Urinary bladder (tissue), 4 donors: ENCODE data around the gene GPD1L. TPM values are rescaled to one million over a fixed set of nuclear protein-coding genes. Genes with fewer than 3 reads are reported as not detected.
"Not testable (repeated sequence)": the region's sequence is repeated elsewhere in the genome, so short reads cannot be mapped to it uniquely, and the experiment has no call there.

Experiments
- DNase-seq: peaks from one replicate; pipeline ENCODE4 v3.0.0-alpha.2; 2015; ENCODE audit errors: extremely low spot score
- H3K27ac ChIP-seq: one replicate; pipeline ENCODE4 v1.5.1; 2013; ENCODE audit warnings: low read depth, mild to moderate bottlenecking, moderate library complexity
- H3K36me3 ChIP-seq: one replicate; pipeline ENCODE4 v1.6.1; 2013; ENCODE audit warnings: mild to moderate bottlenecking, moderate library complexity; ENCODE audit not compliant: insufficient read depth
- H3K4me1 ChIP-seq: one replicate; pipeline ENCODE4 v1.6.1; 2013; ENCODE audit warnings: mild to moderate bottlenecking, moderate library complexity; ENCODE audit not compliant: insufficient read depth
- H3K4me3 ChIP-seq: one replicate; pipeline ENCODE4 v1.5.1; 2013; ENCODE audit warnings: low read depth, low read length
- WGBS: extraction: QIAGEN DNeasy Blood & Tissue Kit; methylation state at CpG from one replicate; pipeline ENCODE4 v1.1.7; 2013; 5-methylcytosine and 5-hydroxymethylcytosine counted together
- polyA plus RNA-seq: library from polyadenylated mRNA; stranded (reverse); fragments of 200-250 nt; gene quantifications from one replicate; pipeline ENCODE4 v1.2.3, GENCODE V29; 2013
- total RNA-seq: library from RNA; depleted of rRNA; stranded (reverse); fragments of >200 nt; gene quantifications from one replicate; pipeline ENCODE4 v1.2.3, GENCODE V29; 2014
- donor health status: healthy with polysubstance abuse.
- donor health status: healthy.

GPD1L gene
- total and polyA plus RNA-seq, 2 donors, result 61.0 to 63.3 TPM

GRCh38 chr3:32089476-32089875, 16.9 kb upstream of the GPD1L start:
- H3K4me3 ChIP-seq, result no peak overlapping the region
- no peak for DNase-seq
- WGBS, result 92% methylated on average over 6 of the region's 6 CpGs

GRCh38 chr3:32093204-32093603, 13.2 kb upstream of the GPD1L start:
- Histone ChIP-seq H3K4me3 (no peak overlapping the region), H3K36me3 (no peaks in the 10 kb centered on the region), H3K4me1 (no peaks in the 10 kb centered on the region), H3K27ac (no peak overlapping the region)
- no peak for DNase-seq
- WGBS, result 94% methylated on average over 5 of the region's 5 CpGs

More at GRCh38 chr3:32089476-32089875, 16.9 kb upstream of the GPD1L start:
- Histone ChIP-seq H3K4me1 (no peaks in the 10 kb centered on the region), H3K36me3 (no peaks in the 10 kb centered on the region), H3K27ac (no peak overlapping the region)

GRCh38 chr3:32095431-32095830, 11.0 kb upstream of the GPD1L start:
- H3K27ac ChIP-seq, result no peak overlapping the region
- no peak for DNase-seq
- H3K4me1 ChIP-seq, result no peaks in the 10 kb centered on the region
- H3K4me3 ChIP-seq, result no peak overlapping the region
- H3K36me3 ChIP-seq, result no peaks in the 10 kb centered on the region
- 56% methylated on average over 3 of the region's 3 CpGs for WGBS

GRCh38 chr3:32097768-32098167, 8.7 kb upstream of the GPD1L start:
- 89% methylated on average over 1 of the region's 1 CpG for WGBS
- Histone ChIP-seq H3K27ac (no peak overlapping the region), H3K4me3 (no peak overlapping the region), H3K36me3 (no peaks in the 10 kb centered on the region), H3K4me1 (no peaks in the 10 kb centered on the region)
- DNase-seq, result no peak

- 100% methylated on average over 1 of the region's 1 CpG for WGBS
- Histone ChIP-seq H3K4me3 (no peak overlapping the region), H3K27ac (no peak overlapping the region), H3K36me3 (no peaks in the 10 kb centered on the region), H3K4me1 (no peaks in the 10 kb centered on the region)
- no peak for DNase-seq
Observed at GRCh38 chr3:32098528-32098927, 7.9 kb upstream of the GPD1L start.

GRCh38 chr3:32100465-32100864, 6.0 kb upstream of the GPD1L start:
- Histone ChIP-seq H3K4me1 (no peaks in the 10 kb centered on the region), H3K36me3 (no peaks in the 10 kb centered on the region), H3K4me3 (no peak overlapping the region), H3K27ac (no peak overlapping the region)
- WGBS, result 84% methylated on average over 5 of the region's 5 CpGs
- DNase-seq, result no peak

GRCh38 chr3:32102289-32102688, 4.1 kb upstream of the GPD1L start:
- WGBS, result 95% methylated on average over 7 of the region's 7 CpGs
- Histone ChIP-seq H3K27ac (no peak overlapping the region), H3K4me1 (no peaks in the 10 kb centered on the region), H3K4me3 (no peak overlapping the region), H3K36me3 (no peaks in the 10 kb centered on the region)
- DNase-seq, result no peak

GRCh38 chr3:32104492-32104891, 1.9 kb upstream of the GPD1L start:
- H3K36me3 ChIP-seq, result no peaks in the 10 kb centered on the region
- no peak overlapping the region for H3K27ac ChIP-seq
- WGBS, result 97% methylated on average over 4 of the region's 4 CpGs
- peaks cover 1% of the 10 kb centered on the region for H3K4me1 ChIP-seq
- no peak for DNase-seq
- H3K4me3 ChIP-seq, result no peak overlapping the region

GRCh38 chr3:32105291-32106131, 909 bp upstream of the GPD1L start:
- no peak overlapping the region for H3K27ac ChIP-seq
- 92% methylated on average over 7 of the region's 7 CpGs for WGBS
- no peak for DNase-seq
- no peak overlapping the region for H3K4me3 ChIP-seq
- H3K36me3 ChIP-seq, result no peaks in the 10 kb centered on the region
- H3K4me1 ChIP-seq, result peaks cover 1% of the 10 kb centered on the region

GRCh38 chr3:32106929-32107362, 526 bp downstream of the GPD1L start:
- Histone ChIP-seq H3K36me3 (no peaks in the 10 kb centered on the region), H3K27ac (no peak overlapping the region), H3K4me3 (peak overlapping the region; percentile 82), H3K4me1 (peaks cover 1% of the 10 kb centered on the region)
- no peak for DNase-seq
- 1% methylated on average over 36 of the region's 36 CpGs for WGBS

GRCh38 chr3:32108224-32108623, 1.8 kb downstream of the GPD1L start:
- not testable (repeated sequence) for H3K4me3 ChIP-seq, H3K4me1 ChIP-seq, H3K27ac ChIP-seq, H3K36me3 ChIP-seq, DNase-seq
- 81% methylated on average over 9 of the region's 9 CpGs for WGBS

- DNase-seq, result no peak
- peaks cover 1% of the 10 kb centered on the region for H3K4me1 ChIP-seq
- H3K36me3 ChIP-seq, result no peaks in the 10 kb centered on the region
- H3K4me3 ChIP-seq, result no peak overlapping the region
- H3K27ac ChIP-seq, result no peak overlapping the region
- 12% methylated on average over 2 of the region's 2 CpGs for WGBS
Observed at GRCh38 chr3:32109256-32109655, 2.8 kb downstream of the GPD1L start.

GRCh38 chr3:32110233-32110760, 3.9 kb downstream of the GPD1L start:
- no peak for DNase-seq
- Histone ChIP-seq H3K4me3 (no peak overlapping the region), H3K27ac (no peak overlapping the region), H3K4me1 (peaks cover 1% of the 10 kb centered on the region), H3K36me3 (no peaks in the 10 kb centered on the region)
- WGBS, result 78% methylated on average over 3 of the region's 3 CpGs

- Histone ChIP-seq H3K36me3 (no peaks in the 10 kb centered on the region), H3K27ac (no peak overlapping the region), H3K4me3 (no peak overlapping the region), H3K4me1 (peaks cover 1% of the 10 kb centered on the region)
- 88% methylated on average over 2 of the region's 2 CpGs for WGBS
- DNase-seq, result no peak
Observed at GRCh38 chr3:32111560-32111959, 5.1 kb downstream of the GPD1L start.
